Aorta (tissue), 5 donors: Measurements from ENCODE around the gene GNAO1. TPM values are rescaled to one million over a fixed set of nuclear protein-coding genes. Genes with fewer than 3 reads are reported as not detected.

Experiments used
- ATAC-seq: fragments of 200-7000 bp; cut with Tn5 transposase; one replicate; pipeline ENCODE4 v1.9.1; 2022; ENCODE audit warnings: moderate library complexity; ENCODE audit not compliant: low FRiP score
- DNase-seq, 2 donors: peaks; one replicate each; pipeline ENCODE4 v3.0.0-alpha.2; 2020
- H3K27ac ChIP-seq, 2 donors: one replicate each; pipeline ENCODE4 v1.5.1; 2013; ENCODE audit warnings: low read length in 2 of 2, mild to moderate bottlenecking in 2 of 2, moderate library complexity in 2 of 2, control low read depth in 1 of 2, inconsistent platforms in 1 of 2, low read depth in 1 of 2
- H3K27me3 ChIP-seq, 2 donors: one replicate each; pipeline ENCODE4 v1.6.1; 2013; ENCODE audit warnings: control low read depth in 1 of 2, low read length in 1 of 2, mild to moderate bottlenecking in 1 of 2, moderate library complexity in 1 of 2; ENCODE audit not compliant: insufficient read depth in 2 of 2, control insufficient read depth in 1 of 2
- H3K36me3 ChIP-seq, 2 donors: one replicate each; pipeline ENCODE4 v1.6.1; 2013; ENCODE audit warnings: control low read depth in 1 of 2, low read length in 1 of 2, mild to moderate bottlenecking in 1 of 2; ENCODE audit not compliant: insufficient read depth in 2 of 2, control insufficient read depth in 1 of 2
- H3K4me1 ChIP-seq, 2 donors: one replicate each; pipeline ENCODE4 v1.6.1; 2013; ENCODE audit warnings: low read length in 2 of 2, control low read depth in 1 of 2, mild to moderate bottlenecking in 1 of 2, moderate library complexity in 1 of 2; ENCODE audit not compliant: insufficient read depth in 2 of 2, control insufficient read depth in 1 of 2
- H3K4me3 ChIP-seq, 2 donors: one replicate each; pipeline ENCODE4 v1.5.1; 2013; ENCODE audit warnings: low read length in 2 of 2, control low read depth in 1 of 2, mild to moderate bottlenecking in 1 of 2
- H3K9me3 ChIP-seq: one replicate; pipeline ENCODE4 v1.6.1; 2013; ENCODE audit warnings: mild to moderate bottlenecking, low read length; ENCODE audit not compliant: control insufficient read depth
- WGBS, 2 donors: extraction: QIAGEN DNeasy Blood & Tissue Kit; methylation state at CpG; one replicate each; pipeline ENCODE4 v1.1.7; 2013; 5-methylcytosine and 5-hydroxymethylcytosine counted together
- intact Hi-C, 2 donors: fragments of 100-400 bp; cut with DNase I; formaldehyde crosslinking; loops; one replicate each; pipeline versions ENCODE4 v1.14.2 to v1.15.0; 2022
- polyA plus RNA-seq, 2 donors: library from polyadenylated mRNA; stranded (reverse); fragments of 200-250 nt; gene quantifications; one replicate each; pipeline ENCODE4 v1.2.3, GENCODE V29; 2013
- total RNA-seq, 2 donors: library from RNA; stranded (reverse); fragmentation: NEBNext Ultra II Directional; extraction: Animal tissue kit (Norgen Biotek cat#: 25700); gene quantifications; one replicate each; pipeline ENCODE4 v1.2.1, GENCODE V29; 2021
- donor health status: healthy with polysubstance abuse.
- donor health status: Bipolar disorder and iron deficiency.
- donor health status: DM: no; HTN: no; CAD: no.
- donor health status: DM: no; HTN: no; CAD: no.
- donor health status: DM: yes; HTN: yes; CAD: no.

Gene GNAO1
- total and polyA plus RNA-seq, 4 donors, result 0.63 to 16.2 (median 4.2) TPM

DNA sequence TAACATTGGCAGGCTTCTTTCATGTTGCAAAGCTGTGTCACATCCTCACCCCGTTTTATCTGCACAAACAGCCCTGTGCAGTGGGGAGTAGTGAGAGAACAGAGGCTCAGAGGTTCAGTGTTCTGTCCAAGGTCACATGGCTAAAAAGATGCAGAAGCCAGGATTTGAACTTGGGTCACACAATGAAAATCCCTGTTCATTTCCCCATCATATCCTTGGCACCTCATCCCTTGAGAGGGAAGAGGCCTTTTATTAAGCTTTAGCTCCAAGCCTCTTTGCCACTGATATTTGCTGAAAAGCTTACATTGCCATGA lies 127.5 kb downstream of the GNAO1 start:
- DNase-seq, result no peak
- no peaks in the 10 kb centered on the region for H3K36me3 ChIP-seq
- no peak overlapping the region for H3K4me3 ChIP-seq
- no peaks in the 10 kb centered on the region for H3K9me3 ChIP-seq
- H3K27ac ChIP-seq, result no peak overlapping the region
- H3K4me1 ChIP-seq, result no peaks in the 10 kb centered on the region
- no peak for ATAC-seq
- WGBS, 2 donors, result 81 to 83% methylated on average over 1 of the region's 1 CpG
- intact Hi-C loops, result loop anchor here (1.0 to 5.0 kb wide), 4 partner anchors 126 to 374 kb away; partner anchors contain the start of gene GNAO1 (in 1 of the 2)
- H3K27me3 ChIP-seq, result no peaks in the 10 kb centered on the region

- DNase-seq (no peak), ATAC-seq (no peak)
- 93 to 96% methylated on average over 6 of the region's 6 CpGs for WGBS, 2 donors
- H3K4me3 ChIP-seq, result no peak overlapping the region
- no peaks in the 10 kb centered on the region for H3K36me3 ChIP-seq
- H3K9me3 ChIP-seq, result no peaks in the 10 kb centered on the region
- no peaks in the 10 kb centered on the region for H3K27me3 ChIP-seq
- H3K27ac ChIP-seq, result no peak overlapping the region
- H3K4me1 ChIP-seq, result no peaks in the 10 kb centered on the region
- intact Hi-C loops, result loop anchor here (2.0 to 5.0 kb wide), 3 partner anchors 127 to 375 kb away; partner anchors contain the start of gene GNAO1 (in 1 of the 2)
These were observed 128.1 kb downstream of the GNAO1 start for GRCh38 chr16:56319376-56319775.

- no peaks in the 10 kb centered on the region for H3K36me3 ChIP-seq
- no peak for ATAC-seq
These were observed 128.8 kb downstream of the GNAO1 start for GRCh38 chr16:56320056-56320455.

GRCh38 chr16:56320811-56321558 lies 129.7 kb downstream of the GNAO1 start:
- Histone ChIP-seq H3K27ac (no peak overlapping the region), H3K4me1 (no peaks in the 10 kb centered on the region), H3K9me3 (no peaks in the 10 kb centered on the region), H3K36me3 (no peaks in the 10 kb centered on the region), H3K4me3 (no peak overlapping the region), H3K27me3 (no peaks in the 10 kb centered on the region)
- DNase-seq, result no peak
- 85 to 86% methylated on average over 7 of the region's 7 CpGs for WGBS, 2 donors
- no peak for ATAC-seq
- intact Hi-C loops, result no loop called here

More at GRCh38 chr16:56320056-56320455, 128.8 kb downstream of the GNAO1 start:
- no peaks in the 10 kb centered on the region for H3K4me1 ChIP-seq
- H3K27me3 ChIP-seq, result no peaks in the 10 kb centered on the region
- H3K4me3 ChIP-seq, result no peak overlapping the region
- no peak overlapping the region for H3K27ac ChIP-seq
- no peaks in the 10 kb centered on the region for H3K9me3 ChIP-seq
- 91 to 92% methylated on average over 8 of the region's 8 CpGs for WGBS, 2 donors
- no peak for DNase-seq
- intact Hi-C loops, result no loop called here

DNA sequence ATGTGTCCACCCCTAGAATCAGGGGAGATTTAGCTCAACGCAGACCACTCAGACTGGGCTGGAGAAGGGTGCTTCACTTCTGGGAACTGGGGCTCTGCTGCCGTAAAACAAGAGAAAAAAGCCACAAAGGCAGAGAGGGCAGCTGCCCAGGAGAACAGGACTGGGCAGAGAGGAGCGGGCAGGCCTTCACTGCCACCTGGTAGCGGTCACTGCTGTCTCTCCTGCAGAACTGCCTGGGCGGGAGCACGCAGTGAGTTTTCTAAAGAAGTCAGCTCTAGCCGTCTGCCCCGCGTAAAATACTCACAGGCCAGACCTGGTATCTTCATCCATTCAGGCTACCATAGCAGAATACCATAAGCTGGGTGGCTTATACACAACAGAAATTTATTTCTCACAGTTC lies 130.3 kb downstream of the GNAO1 start:
- H3K9me3 ChIP-seq, result no peaks in the 10 kb centered on the region
- DNase-seq (no peak), ATAC-seq (no peak)
- intact Hi-C loops, result no loop called here
- H3K4me1 ChIP-seq, result no peaks in the 10 kb centered on the region
- 85% methylated on average over 9 of the region's 9 CpGs for WGBS, 2 donors
- no peak overlapping the region for H3K27ac ChIP-seq
- H3K36me3 ChIP-seq, result no peaks in the 10 kb centered on the region
- no peaks in the 10 kb centered on the region for H3K27me3 ChIP-seq
- H3K4me3 ChIP-seq, result no peak overlapping the region

DNA sequence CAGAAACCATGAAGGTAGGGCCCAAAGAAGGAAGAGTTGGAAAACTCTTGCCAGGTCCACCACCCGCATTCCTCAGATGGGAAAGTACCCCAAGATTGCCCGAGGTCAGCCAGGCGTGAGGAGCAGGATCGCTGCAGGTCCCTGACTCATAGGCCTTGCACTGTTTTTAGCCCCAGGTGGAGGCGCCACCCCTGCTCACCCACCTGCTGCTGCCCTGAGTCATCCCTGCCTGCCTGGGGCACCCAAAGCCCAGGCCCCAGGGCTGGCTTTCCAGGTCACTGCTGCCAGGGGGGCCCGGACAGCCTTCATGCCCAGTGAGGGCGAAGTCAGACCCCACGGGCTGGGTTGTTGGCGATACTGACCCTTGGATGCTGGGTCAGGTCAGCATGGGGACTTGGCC lies 133.1 kb downstream of the GNAO1 start:
- WGBS, 2 donors, result 95 to 96% methylated on average over 9 of the region's 9 CpGs
- Histone ChIP-seq H3K9me3 (no peaks in the 10 kb centered on the region), H3K27me3 (no peaks in the 10 kb centered on the region), H3K27ac (no peak overlapping the region), H3K36me3 (no peaks in the 10 kb centered on the region), H3K4me1 (no peaks in the 10 kb centered on the region), H3K4me3 (no peak overlapping the region)
- ATAC-seq (no peak), DNase-seq (no peak)
- intact Hi-C loops, result no loop called here

DNA sequence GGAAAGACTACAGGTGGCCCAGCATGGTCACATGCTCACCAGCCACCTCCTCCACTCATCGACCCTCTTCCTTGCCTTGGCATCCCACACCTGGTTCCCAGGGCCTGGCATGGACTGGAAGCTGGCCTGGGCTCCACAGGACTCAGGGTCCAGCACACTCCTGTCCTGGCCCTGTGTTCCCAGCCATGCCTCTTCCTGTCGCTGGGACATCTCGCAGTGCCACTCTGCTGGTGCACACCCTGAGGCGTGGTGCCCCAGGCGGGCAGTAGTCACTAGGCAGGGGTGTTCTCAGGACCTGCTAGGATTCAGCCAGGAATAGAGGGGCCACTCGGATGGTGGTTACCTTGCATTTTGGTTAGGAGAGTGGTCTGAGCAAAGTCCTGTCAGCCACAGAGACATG lies 134.7 kb downstream of the GNAO1 start:
- DNase-seq (no peak), ATAC-seq (no peak)
- Histone ChIP-seq H3K4me1 (no peaks in the 10 kb centered on the region), H3K36me3 (no peaks in the 10 kb centered on the region), H3K4me3 (no peak overlapping the region), H3K9me3 (no peaks in the 10 kb centered on the region), H3K27me3 (no peaks in the 10 kb centered on the region), H3K27ac (no peak overlapping the region)
- 91% methylated on average over 6 of the region's 6 CpGs for whole genome bisulfite sequencing, 2 donors
- intact Hi-C loops, result no loop called here

- Histone ChIP-seq H3K9me3 (no peaks in the 10 kb centered on the region), H3K27ac (no peak overlapping the region), H3K4me3 (no peak overlapping the region), H3K27me3 (no peaks in the 10 kb centered on the region), H3K36me3 (no peaks in the 10 kb centered on the region), H3K4me1 (no peaks in the 10 kb centered on the region)
- ATAC-seq (no peak), DNase-seq (no peak)
- intact Hi-C loops, result no loop called here
- 85 to 86% methylated on average over 18 of the region's 18 CpGs for WGBS, 2 donors
These were observed 136.0 kb downstream of the GNAO1 start for GRCh38 chr16:56327071-56327928.

DNA sequence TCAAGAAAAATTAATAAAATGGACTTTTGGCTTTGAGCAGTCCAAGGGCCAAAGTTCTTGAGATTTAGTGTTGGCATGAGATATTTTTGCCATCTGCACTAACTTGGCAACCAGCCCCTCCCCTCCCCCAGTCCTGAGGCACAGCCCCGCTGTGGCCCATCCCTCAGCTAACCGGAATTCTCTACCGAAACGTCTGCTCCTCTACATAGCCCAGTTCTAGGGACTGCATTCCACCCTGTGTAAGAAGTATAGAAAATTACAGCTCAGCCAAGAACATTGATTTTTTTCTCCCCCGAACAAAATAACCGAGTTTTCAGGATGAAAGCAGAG lies 136.6 kb downstream of the GNAO1 start:
- Histone ChIP-seq H3K4me3 (no peak overlapping the region), H3K4me1 (no peaks in the 10 kb centered on the region), H3K9me3 (no peaks in the 10 kb centered on the region), H3K27me3 (no peaks in the 10 kb centered on the region), H3K27ac (no peak overlapping the region), H3K36me3 (no peaks in the 10 kb centered on the region)
- ATAC-seq (no peak), DNase-seq (no peak)
- WGBS, 2 donors, result 67 to 73% methylated on average over 6 of the region's 6 CpGs
- intact Hi-C loops, result no loop called here
